Activated CD8-positive, alpha-beta memory T cell treated with anti-CD3 and anti-CD28 coated beads for 36 hours (primary cell): ENCODE results near the gene RAB6A. TPM values are rescaled to one million over a fixed set of nuclear protein-coding genes. Genes with fewer than 3 reads are reported as not detected.

Experiments used
- total RNA-seq, 2 experiments: library from RNA; stranded (reverse); gene quantifications; one replicate each; pipeline ENCODE4 v1.2.3, GENCODE V29; 2021

The RAB6A gene
- total RNA-seq, 2 experiments from 2014 or later: 69.0 to 72.1 TPM

Other genes with a start within 250 kb of the RAB6A start
- 10 to 100 TPM; 11.6 to 11.7 TPM for gene FAM168A, start 163.0 kb downstream of the RAB6A start, total RNA-seq
- 1 to 10 TPM; 7.3 to 7.7 TPM for gene PLEKHB1, start 114.5 kb downstream of the RAB6A start, total RNA-seq
- 10 to 100 TPM; 59.5 to 61.8 TPM for gene MRPL48, start 26.8 kb upstream of the RAB6A start, total RNA-seq
- 100 to 1,000 TPM; 112 to 113 TPM for gene COA4, start 115.8 kb upstream of the RAB6A start, total RNA-seq
- gene PAAF1, start 115.9 kb upstream of the RAB6A start, total RNA-seq: 10 to 100 TPM; 26.4 to 26.8 TPM
- gene DNAJB13, start 190.0 kb upstream of the RAB6A start, total RNA-seq: under 1 TPM in 1 of 2 experiments, not detected in 1; 0.40 TPM
- 100 to 1,000 TPM; 270 to 279 TPM for gene UCP2, start 221.8 kb upstream of the RAB6A start, total RNA-seq
- gene UCP3, start 248.0 kb upstream of the RAB6A start, total RNA-seq: 1 to 10 TPM; 1.6 to 2.0 TPM